GM23338 (cell line): ENCODE data around the gene FKBP6.
"Not testable (repeated sequence)": the region's sequence is repeated elsewhere in the genome, so short reads cannot be mapped to it uniquely, and the experiment has no call there.

Experiments used
- CTCF ChIP-seq, 2 experiments: fragments of 200-600 bp in 1 of 2; sonication (generic) in 1 of 2; conservative IDR thresholded peaks; 2 replicates each; pipeline versions ENCODE4 v1.5.1 to v1.6.1; 2016 to 2017; ENCODE audit warnings: antibody characterized with exemption in 2 of 2, low read depth in 2 of 2, mild to moderate bottlenecking in 2 of 2, moderate library complexity in 1 of 2
- EZH2 ChIP-seq: fragments of 200-600 bp; sonication (generic); IDR thresholded peaks from one replicate; pipeline ENCODE4 v1.8.0; 2017; ENCODE audit warnings: antibody characterized with exemption, mild to moderate bottlenecking, low read depth; ENCODE audit not compliant: unreplicated experiment
- EZH2phosphoT487 ChIP-seq: fragments of 200-600 bp; sonication (generic); IDR thresholded peaks from one replicate; pipeline ENCODE4 v1.8.1; 2018; ENCODE audit warnings: antibody characterized with exemption; ENCODE audit not compliant: unreplicated experiment
- POLR2AphosphoS5 ChIP-seq: IDR thresholded peaks from 2 replicates; pipeline ENCODE4 v1.6.1; 2016; ENCODE audit warnings: antibody characterized with exemption, low read depth
- REST ChIP-seq: IDR thresholded peaks from one replicate; pipeline ENCODE4 v1.6.1; 2018; ENCODE audit warnings: antibody characterized with exemption; ENCODE audit not compliant: unreplicated experiment

- TF ChIP-seq CTCF (conservative IDR thresholded peaks at IDR 0.05; ENCODE audit: low read depth in 2 of 2); EZH2; POLR2AphosphoS5; EZH2phosphoT487; REST: not testable (repeated sequence)
These were observed 48.3 kb downstream of the FKBP6 start for GRCh38 chr7:73376262-73376661.
